SK-N-SH treated with all-trans-retinoic acid at 6 μM for 48 hours (cell line): ENCODE measurements around the gene NFIL3.

Experiments
- ATAC-seq: fragments of 200-7000 bp; cut with Tn5 transposase; 3 replicates; pipeline ENCODE4 v1.9.1; 2020; ENCODE audit warnings: mild to moderate bottlenecking, moderate library complexity
- BACH2 ChIP-seq: fragments of 250-450 bp; sonication (Bioruptor Pico); IDR thresholded peaks from 2 replicates; pipeline ENCODE4 v1.9.0; 2021; ENCODE audit warnings: mild to moderate bottlenecking, borderline replicate concordance
- GLIS3 ChIP-seq: fragments of 250-450 bp; sonication (Bioruptor Pico); IDR thresholded peaks from 2 replicates; pipeline ENCODE4 v1.5.0; 2020; ENCODE audit warnings: mild to moderate bottlenecking, moderate library complexity
- ISL1 ChIP-seq: fragments of 250-450 bp; sonication (Bioruptor Pico); IDR thresholded peaks from 2 replicates; pipeline ENCODE4 v2.1.2; 2022; ENCODE audit warnings: mild to moderate bottlenecking, moderate library complexity
- OSR1 ChIP-seq: fragments of 250-450 bp; sonication (Bioruptor Pico); IDR thresholded peaks from 2 replicates; pipeline ENCODE4 v1.8.0; 2022; ENCODE audit warnings: moderate library complexity, mild to moderate bottlenecking, inconsistent platforms
- PPARA ChIP-seq: fragments of 250-450 bp; sonication (Bioruptor Pico); IDR thresholded peaks from 2 replicates; pipeline ENCODE4 v1.5.0; 2020; ENCODE audit warnings: mild to moderate bottlenecking, borderline replicate concordance
- RARB ChIP-seq: fragments of 250-450 bp; sonication (Bioruptor Pico); IDR thresholded peaks from 2 replicates; pipeline ENCODE4 v1.8.0; 2021; ENCODE audit warnings: mild to moderate bottlenecking, moderate library complexity
- SNAI2 ChIP-seq: fragments of 250-450 bp; sonication (Bioruptor Pico); IDR thresholded peaks from 2 replicates; pipeline ENCODE4 v1.5.0; 2020; ENCODE audit warnings: mild to moderate bottlenecking, moderate library complexity
- TCF4 ChIP-seq: fragments of 250-450 bp; sonication (Bioruptor Pico); IDR thresholded peaks from 2 replicates; pipeline ENCODE4 v1.8.0; 2021; ENCODE audit warnings: mild to moderate bottlenecking, moderate library complexity, borderline replicate concordance
- TOX ChIP-seq: fragments of 250-450 bp; sonication (Bioruptor Pico); IDR thresholded peaks from 2 replicates; pipeline ENCODE4 v1.8.0; 2021; ENCODE audit warnings: mild to moderate bottlenecking, moderate library complexity, borderline replicate concordance
- ZFP3 ChIP-seq: fragments of 250-450 bp; sonication (Bioruptor Pico); IDR thresholded peaks from 2 replicates; pipeline ENCODE4 v1.5.0; 2020; ENCODE audit warnings: mild to moderate bottlenecking, moderate library complexity
- ZFP30 ChIP-seq: fragments of 450-650 bp; formaldehyde crosslinking; IDR thresholded peaks from 2 replicates; pipeline ENCODE4 v1.5.0; 2022; ENCODE audit warnings: mild to moderate bottlenecking, moderate library complexity
- ZNF565 ChIP-seq: fragments of 450-650 bp; formaldehyde crosslinking; conservative IDR thresholded peaks from 2 replicates; pipeline ENCODE4 v1.5.0; 2020; ENCODE audit warnings: low read depth, mild to moderate bottlenecking, moderate library complexity
- ZNF8 ChIP-seq: fragments of 450-650 bp; formaldehyde crosslinking; IDR thresholded peaks from 2 replicates; pipeline ENCODE4 v1.5.0; 2020; ENCODE audit warnings: mild to moderate bottlenecking, moderate library complexity
- TF ChIP-seq, protein P1 (sequence below): fragments of 250-450 bp; sonication (Bioruptor Pico); IDR thresholded peaks from 2 replicates; pipeline ENCODE4 v1.5.1; 2020; ENCODE audit warnings: low read depth, mild to moderate bottlenecking, moderate library complexity
- TF ChIP-seq, protein P2 (sequence below): fragments of 250-450 bp; sonication (Bioruptor Pico); IDR thresholded peaks from 2 replicates; pipeline ENCODE4 v1.5.0; 2020; ENCODE audit warnings: mild to moderate bottlenecking, moderate library complexity
- TF ChIP-seq, protein P3 (sequence below): fragments of 250-450 bp; sonication (Bioruptor Pico); IDR thresholded peaks from 2 replicates; pipeline ENCODE4 v1.8.0; 2021; ENCODE audit warnings: low read depth, mild to moderate bottlenecking, moderate library complexity, borderline replicate concordance
- TF ChIP-seq, protein P4 (sequence below): fragments of 250-450 bp; sonication (Bioruptor Pico); IDR thresholded peaks from 2 replicates; pipeline ENCODE4 v1.8.0; 2020; ENCODE audit warnings: mild to moderate bottlenecking, moderate library complexity, borderline replicate concordance
- TF ChIP-seq, protein P5 (sequence below): fragments of 250-450 bp; sonication (Bioruptor Pico); IDR thresholded peaks from 2 replicates; pipeline ENCODE4 v1.5.1; 2021; ENCODE audit warnings: mild to moderate bottlenecking, moderate library complexity

Gene NFIL3

DNA sequence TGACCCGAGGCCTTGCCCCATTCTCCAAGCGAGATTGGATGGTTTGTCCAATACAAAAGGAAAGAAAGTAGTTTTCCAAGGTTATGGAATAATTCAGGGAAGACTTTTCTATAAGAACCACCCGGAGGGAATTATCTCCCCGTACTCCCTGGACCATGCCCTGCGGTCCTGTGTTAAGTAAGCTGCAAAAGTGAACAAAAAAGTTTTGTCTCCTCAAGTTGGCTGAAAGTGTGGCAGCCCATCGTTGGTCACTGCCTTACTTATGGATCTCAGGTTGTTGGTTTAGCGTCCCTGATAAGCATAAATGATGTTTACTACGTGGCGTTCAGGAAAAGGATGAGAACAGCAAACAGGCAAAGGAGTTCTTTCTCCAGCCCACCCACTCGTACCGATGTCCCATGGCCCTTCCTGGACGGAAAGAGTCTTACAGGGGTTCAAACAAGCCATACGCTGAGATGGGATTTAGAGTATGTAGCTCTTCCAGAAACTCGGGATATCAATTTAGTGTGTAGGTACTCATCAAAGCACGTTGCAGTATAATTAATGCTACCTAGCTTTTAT, 61.5 kb downstream of the NFIL3 start (continued):
- TF ChIP-seq, protein P1, sequence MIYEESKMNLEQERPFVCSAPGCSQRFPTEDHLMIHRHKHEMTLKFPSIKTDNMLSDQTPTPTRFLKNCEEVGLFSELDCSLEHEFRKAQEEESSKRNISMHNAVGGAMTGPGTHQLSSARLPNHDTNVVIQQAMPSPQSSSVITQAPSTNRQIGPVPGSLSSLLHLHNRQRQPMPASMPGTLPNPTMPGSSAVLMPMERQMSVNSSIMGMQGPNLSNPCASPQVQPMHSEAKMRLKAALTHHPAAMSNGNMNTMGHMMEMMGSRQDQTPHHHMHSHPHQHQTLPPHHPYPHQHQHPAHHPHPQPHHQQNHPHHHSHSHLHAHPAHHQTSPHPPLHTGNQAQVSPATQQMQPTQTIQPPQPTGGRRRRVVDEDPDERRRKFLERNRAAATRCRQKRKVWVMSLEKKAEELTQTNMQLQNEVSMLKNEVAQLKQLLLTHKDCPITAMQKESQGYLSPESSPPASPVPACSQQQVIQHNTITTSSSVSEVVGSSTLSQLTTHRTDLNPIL (CRISPR knock-in tag) = no peak

DNA sequence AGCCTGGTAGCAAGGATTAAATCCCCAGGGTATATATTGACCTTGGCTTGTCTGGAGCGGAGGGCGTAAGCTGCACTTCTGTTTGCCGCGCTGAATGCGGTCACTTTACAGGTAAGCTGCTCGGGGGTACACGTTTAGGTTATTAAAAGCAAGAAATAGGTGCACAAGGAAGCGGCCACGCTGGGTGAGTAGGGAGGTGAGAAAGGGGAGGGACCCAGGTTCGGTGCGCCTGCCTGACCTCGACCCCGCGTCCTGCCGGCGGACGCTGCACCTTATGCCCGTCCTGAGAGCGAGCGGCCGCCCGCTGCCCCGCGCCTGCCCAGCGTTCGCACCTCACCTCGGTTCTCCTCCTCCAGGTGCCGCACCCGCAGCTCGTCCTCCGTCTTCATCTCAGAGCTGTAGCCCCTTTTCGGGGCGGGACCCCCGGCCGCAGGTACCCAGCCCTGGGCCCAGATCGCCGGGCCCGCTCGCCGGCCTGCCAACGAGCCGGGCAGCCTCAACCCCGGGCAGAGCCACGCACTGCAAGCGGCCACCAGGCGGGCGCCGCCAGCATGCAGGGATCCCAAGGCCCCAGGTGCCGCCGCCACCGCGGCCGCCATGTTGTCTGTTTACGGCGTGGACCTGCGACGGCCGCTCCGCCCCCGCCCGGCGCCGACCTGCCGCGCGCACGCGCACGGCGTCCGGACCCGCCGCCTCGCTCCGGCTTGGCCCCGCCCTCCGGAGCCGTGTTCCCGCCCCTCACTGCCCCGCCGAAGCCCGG, 62.2 kb downstream of the NFIL3 start, which contains the start of gene AUH:
Gene AUH, minus strand, starts transcription at position 628 of the 760 bp plus-strand sequence. Its CDS starts 29 bp downstream, at position 599.
- peak; percentile 96 for ATAC-seq
- TF ChIP-seq OSR1 (no peak), TCF4 (no peak), RARB (CRISPR knock-in tag) (no peak)
- TF ChIP-seq, protein P2, sequence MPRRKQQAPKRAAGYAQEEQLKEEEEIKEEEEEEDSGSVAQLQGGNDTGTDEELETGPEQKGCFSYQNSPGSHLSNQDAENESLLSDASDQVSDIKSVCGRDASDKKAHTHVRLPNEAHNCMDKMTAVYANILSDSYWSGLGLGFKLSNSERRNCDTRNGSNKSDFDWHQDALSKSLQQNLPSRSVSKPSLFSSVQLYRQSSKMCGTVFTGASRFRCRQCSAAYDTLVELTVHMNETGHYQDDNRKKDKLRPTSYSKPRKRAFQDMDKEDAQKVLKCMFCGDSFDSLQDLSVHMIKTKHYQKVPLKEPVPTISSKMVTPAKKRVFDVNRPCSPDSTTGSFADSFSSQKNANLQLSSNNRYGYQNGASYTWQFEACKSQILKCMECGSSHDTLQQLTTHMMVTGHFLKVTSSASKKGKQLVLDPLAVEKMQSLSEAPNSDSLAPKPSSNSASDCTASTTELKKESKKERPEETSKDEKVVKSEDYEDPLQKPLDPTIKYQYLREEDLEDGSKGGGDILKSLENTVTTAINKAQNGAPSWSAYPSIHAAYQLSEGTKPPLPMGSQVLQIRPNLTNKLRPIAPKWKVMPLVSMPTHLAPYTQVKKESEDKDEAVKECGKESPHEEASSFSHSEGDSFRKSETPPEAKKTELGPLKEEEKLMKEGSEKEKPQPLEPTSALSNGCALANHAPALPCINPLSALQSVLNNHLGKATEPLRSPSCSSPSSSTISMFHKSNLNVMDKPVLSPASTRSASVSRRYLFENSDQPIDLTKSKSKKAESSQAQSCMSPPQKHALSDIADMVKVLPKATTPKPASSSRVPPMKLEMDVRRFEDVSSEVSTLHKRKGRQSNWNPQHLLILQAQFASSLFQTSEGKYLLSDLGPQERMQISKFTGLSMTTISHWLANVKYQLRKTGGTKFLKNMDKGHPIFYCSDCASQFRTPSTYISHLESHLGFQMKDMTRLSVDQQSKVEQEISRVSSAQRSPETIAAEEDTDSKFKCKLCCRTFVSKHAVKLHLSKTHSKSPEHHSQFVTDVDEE (CRISPR knock-in tag) = 0 out of 2 replicates have a peak, but pooled peaks have one; percentile 12

DNA sequence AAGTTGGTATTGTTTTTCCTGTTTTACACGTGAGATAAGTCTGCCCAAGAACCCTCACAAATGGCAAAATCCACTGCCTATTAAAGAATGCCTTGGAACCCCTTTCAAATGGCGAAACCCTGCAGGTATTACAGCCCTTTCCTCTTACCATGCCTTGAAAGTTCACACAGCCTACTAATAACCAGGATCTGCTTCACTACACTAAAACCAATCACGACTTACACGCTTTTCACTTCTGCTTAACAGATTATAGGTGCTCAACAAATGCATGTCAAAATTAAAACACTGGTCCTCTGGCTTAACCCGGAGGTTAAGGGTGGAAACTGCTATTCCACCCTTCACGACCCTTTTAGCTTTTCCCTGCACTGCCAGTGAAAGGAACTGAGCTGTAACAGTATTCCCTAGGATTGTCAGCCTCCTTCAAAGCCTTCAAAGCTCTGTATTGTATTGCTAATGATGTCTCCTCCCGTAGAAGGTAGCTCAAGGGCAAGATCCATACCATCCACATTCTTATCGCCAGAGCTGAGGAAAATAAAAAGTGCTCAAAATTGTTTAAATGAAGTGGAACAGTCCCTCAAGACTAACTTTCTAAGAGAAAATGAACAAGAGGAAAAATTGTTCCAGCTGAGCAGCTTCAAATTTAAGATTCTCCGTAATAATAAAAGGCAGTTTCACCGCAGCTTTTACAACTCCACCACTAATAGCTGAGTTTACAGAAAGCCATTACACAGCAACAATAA, 62.9 kb downstream of the NFIL3 start:
- TF ChIP-seq ZNF565 (no peak), GLIS3 (CRISPR knock-in tag) (no peak), TOX (CRISPR knock-in tag) (no peak)
- ATAC-seq = peak; percentile 45

DNA sequence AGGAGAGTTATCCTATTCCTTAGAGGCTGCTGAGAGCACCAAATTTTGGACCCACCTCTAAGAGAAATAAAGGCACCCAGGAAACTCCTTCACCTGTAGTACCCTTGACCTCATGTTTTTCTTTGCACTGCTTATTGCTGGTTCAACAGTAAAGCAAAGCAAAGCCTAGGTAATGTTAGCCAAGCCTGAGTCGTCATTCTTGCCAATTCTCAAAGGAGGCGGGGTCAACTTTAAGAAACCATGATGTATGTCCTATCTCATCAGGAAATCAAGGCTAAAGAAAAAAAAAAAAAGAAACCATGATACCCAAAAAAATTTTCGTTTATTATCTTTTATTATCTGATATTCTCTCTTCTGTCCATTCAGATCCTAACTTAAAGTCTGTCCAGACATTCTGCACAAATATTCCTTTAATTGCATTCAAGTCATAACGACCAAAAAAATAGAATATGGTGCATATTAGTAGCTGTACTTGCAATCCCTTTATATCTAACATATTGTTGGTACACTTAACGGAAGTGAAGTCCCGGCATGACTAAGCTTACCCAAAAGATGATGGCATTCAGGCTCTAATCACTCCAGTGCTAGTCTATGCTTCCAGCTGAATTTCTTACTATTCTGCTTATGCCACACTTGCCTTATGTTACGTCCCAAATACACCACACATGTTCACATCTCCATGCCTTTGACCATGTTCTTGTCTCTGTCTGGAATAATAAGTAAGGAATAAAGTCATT, 63.7 kb downstream of the NFIL3 start:
- no peak for ATAC-seq
- no peak for TF ChIP-seq RARB (CRISPR knock-in tag)
- TF ChIP-seq BACH2 = no peak
- TF ChIP-seq, protein P3, sequence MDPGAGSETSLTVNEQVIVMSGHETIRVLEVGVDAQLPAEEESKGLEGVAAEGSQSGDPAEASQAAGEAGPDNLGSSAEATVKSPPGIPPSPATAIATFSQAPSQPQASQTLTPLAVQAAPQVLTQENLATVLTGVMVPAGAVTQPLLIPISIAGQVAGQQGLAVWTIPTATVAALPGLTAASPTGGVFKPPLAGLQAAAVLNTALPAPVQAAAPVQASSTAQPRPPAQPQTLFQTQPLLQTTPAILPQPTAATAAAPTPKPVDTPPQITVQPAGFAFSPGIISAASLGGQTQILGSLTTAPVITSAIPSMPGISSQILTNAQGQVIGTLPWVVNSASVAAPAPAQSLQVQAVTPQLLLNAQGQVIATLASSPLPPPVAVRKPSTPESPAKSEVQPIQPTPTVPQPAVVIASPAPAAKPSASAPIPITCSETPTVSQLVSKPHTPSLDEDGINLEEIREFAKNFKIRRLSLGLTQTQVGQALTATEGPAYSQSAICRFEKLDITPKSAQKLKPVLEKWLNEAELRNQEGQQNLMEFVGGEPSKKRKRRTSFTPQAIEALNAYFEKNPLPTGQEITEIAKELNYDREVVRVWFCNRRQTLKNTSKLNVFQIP (CRISPR knock-in tag) = no peak
- no peak for TF ChIP-seq SNAI2 (CRISPR knock-in tag)
- TF ChIP-seq, protein P1 (CRISPR knock-in tag) = no peak

DNA sequence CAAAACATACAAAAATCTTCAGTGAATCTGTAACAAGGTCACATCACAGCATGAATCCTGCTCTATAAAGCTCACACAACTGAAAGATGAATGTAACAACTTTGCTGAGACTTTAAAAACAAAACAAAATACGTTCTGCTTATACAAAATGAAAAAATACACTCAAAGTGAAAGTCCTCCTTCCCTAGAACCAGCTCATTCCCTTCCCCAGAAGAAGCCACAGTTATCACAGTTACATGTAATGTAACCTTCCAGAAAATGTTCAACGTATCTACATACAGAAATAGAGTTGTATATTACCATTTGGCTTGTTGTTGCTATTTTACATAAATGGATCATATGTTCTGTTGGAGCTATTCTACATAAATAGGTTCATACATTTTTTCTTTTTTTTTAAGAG, 64.5 kb downstream of the NFIL3 start:
- ATAC-seq = no peak
- TF ChIP-seq ISL1 (CRISPR knock-in tag) = no peak
- TF ChIP-seq, protein P4, sequence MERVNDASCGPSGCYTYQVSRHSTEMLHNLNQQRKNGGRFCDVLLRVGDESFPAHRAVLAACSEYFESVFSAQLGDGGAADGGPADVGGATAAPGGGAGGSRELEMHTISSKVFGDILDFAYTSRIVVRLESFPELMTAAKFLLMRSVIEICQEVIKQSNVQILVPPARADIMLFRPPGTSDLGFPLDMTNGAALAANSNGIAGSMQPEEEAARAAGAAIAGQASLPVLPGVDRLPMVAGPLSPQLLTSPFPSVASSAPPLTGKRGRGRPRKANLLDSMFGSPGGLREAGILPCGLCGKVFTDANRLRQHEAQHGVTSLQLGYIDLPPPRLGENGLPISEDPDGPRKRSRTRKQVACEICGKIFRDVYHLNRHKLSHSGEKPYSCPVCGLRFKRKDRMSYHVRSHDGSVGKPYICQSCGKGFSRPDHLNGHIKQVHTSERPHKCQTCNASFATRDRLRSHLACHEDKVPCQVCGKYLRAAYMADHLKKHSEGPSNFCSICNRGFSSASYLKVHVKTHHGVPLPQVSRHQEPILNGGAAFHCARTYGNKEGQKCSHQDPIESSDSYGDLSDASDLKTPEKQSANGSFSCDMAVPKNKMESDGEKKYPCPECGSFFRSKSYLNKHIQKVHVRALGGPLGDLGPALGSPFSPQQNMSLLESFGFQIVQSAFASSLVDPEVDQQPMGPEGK (CRISPR knock-in tag) = no peak
- TF ChIP-seq, protein P5, sequence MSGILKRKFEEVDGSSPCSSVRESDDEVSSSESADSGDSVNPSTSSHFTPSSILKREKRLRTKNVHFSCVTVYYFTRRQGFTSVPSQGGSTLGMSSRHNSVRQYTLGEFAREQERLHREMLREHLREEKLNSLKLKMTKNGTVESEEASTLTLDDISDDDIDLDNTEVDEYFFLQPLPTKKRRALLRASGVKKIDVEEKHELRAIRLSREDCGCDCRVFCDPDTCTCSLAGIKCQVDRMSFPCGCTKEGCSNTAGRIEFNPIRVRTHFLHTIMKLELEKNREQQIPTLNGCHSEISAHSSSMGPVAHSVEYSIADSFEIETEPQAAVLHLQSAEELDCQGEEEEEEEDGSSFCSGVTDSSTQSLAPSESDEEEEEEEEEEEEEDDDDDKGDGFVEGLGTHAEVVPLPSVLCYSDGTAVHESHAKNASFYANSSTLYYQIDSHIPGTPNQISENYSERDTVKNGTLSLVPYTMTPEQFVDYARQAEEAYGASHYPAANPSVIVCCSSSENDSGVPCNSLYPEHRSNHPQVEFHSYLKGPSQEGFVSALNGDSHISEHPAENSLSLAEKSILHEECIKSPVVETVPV = no peak
- TF ChIP-seq SNAI2 (CRISPR knock-in tag) = no peak
- no peak for TF ChIP-seq TOX (CRISPR knock-in tag)
- no peak for TF ChIP-seq TCF4
- TF ChIP-seq ZNF565 = no peak
- no peak for TF ChIP-seq GLIS3 (CRISPR knock-in tag)
- TF ChIP-seq RARB (CRISPR knock-in tag) = no peak
- TF ChIP-seq BACH2 = no peak
- TF ChIP-seq PPARA (CRISPR knock-in tag) = no peak
- no peak for TF ChIP-seq ZFP30 (CRISPR knock-in tag)
- no peak for TF ChIP-seq ZFP3 (CRISPR knock-in tag)
- no peak for TF ChIP-seq ZNF8 (CRISPR knock-in tag)
- TF ChIP-seq, protein P1 (CRISPR knock-in tag) = no peak
